Endothelial cell of umbilical vein (primary cell): ENCODE measurements around the gene MYO1A. TPM values are rescaled to one million over a fixed set of nuclear protein-coding genes. Genes with fewer than 3 reads are reported as not detected.

Experiments
- BruUV-seq: library from RNA; stranded (reverse); fragments of 400-500 nt; replicated peaks from 2 replicates; lab custom pipeline; 2021; lab: Mats Ljungman, UMichigan
- CTCF ChIA-PET: fragments of 300-600, 350-600 bp; sonication (Branson Sonifier 250); formaldehyde crosslinking; loops from one replicate; lab custom pipeline; 2021; ENCODE audit warnings: antibody characterized with exemption, inconsistent platforms; lab: Charles Lee
- POLR2A ChIA-PET: fragments of 300-600, 350-600 bp; sonication (Branson Sonifier 250); formaldehyde crosslinking; loops from one replicate; lab custom pipeline; 2021; ENCODE audit warnings: antibody characterized with exemption, inconsistent platforms; lab: Charles Lee
- DNase-seq: peaks from one replicate; pipeline ENCODE4 v3.0.0-alpha.2; 2011; ENCODE audit warnings: low read depth, low spot score
- FAIRE-seq: peaks from 2 replicates; lab custom pipeline; 2011; peaks lifted over from hg19 to GRCh38; lab: Jason Lieb, UNC
- H2AFZ ChIP-seq: 2 replicates; pipeline ENCODE4 v1.6.0; 2012; ENCODE audit warnings: low read depth, low read length, control low read depth, inconsistent platforms
- H3K27ac ChIP-seq: 2 replicates; pipeline ENCODE4 v1.5.1; 2011; ENCODE audit warnings: low read depth, mild to moderate bottlenecking, control low read depth, low read length, moderate library complexity; ENCODE audit not compliant: insufficient read depth
- H3K27me3 ChIP-seq, 2 experiments: 2 replicates each; pipeline versions ENCODE4 v1.6.0 to v1.6.1; 2011; ENCODE audit warnings: low read length in 2 of 2, mixed read lengths in 1 of 2; ENCODE audit not compliant: control insufficient read depth in 2 of 2, insufficient read depth in 2 of 2
- H3K36me3 ChIP-seq, 2 experiments: 2 replicates in 1 of 2; 3 replicates in 1 of 2; pipeline ENCODE4 v1.5.1; 2011; ENCODE audit warnings: low read length in 2 of 2, mild to moderate bottlenecking in 1 of 2, moderate library complexity in 1 of 2; ENCODE audit not compliant: control insufficient read depth in 2 of 2, insufficient read depth in 2 of 2; ENCODE audit errors: extremely low read depth in 1 of 2
- H3K4me1 ChIP-seq: 3 replicates; pipeline ENCODE4 v1.5.1; 2011; ENCODE audit warnings: mild to moderate bottlenecking, low read length; ENCODE audit not compliant: control insufficient read depth, insufficient read depth; ENCODE audit errors: extremely low read depth
- H3K4me2 ChIP-seq: 2 replicates; pipeline ENCODE4 v1.6.1; 2011; ENCODE audit warnings: low read length, control low read depth, mixed read lengths; ENCODE audit not compliant: insufficient read depth
- H3K4me3 ChIP-seq, 3 experiments: fragments of 200-600 bp in 1 of 3; sonication (generic), shearing (Covaris generic) in 1 of 3; replicated peaks in 1 of 3; 2 replicates each; pipeline ENCODE4 v1.5.1; 2011 to 2016; ENCODE audit warnings: control low read depth in 3 of 3, low read length in 3 of 3, mild to moderate bottlenecking in 2 of 3, inconsistent platforms in 1 of 3, low read depth in 1 of 3, moderate library complexity in 1 of 3; ENCODE audit not compliant: insufficient read depth in 1 of 3
- H3K79me2 ChIP-seq: 2 replicates; pipeline ENCODE4 v1.6.0; 2012; ENCODE audit warnings: low read length, inconsistent platforms; ENCODE audit not compliant: control insufficient read depth, insufficient read depth
- H3K9ac ChIP-seq: replicated peaks from 2 replicates; pipeline ENCODE3; 2011; ENCODE audit warnings: low read length, control low read depth; ENCODE audit not compliant: insufficient read depth; ENCODE audit errors: extremely low read depth
- H3K9me1 ChIP-seq: replicated peaks from 3 replicates; pipeline ENCODE4 v1.6.0; 2011; ENCODE audit warnings: mild to moderate bottlenecking, low read length; ENCODE audit not compliant: control insufficient read depth, insufficient read depth; ENCODE audit errors: extremely low read depth
- H3K9me3 ChIP-seq: replicated peaks from 2 replicates; pipeline ENCODE4 v1.5.1; 2012; ENCODE audit warnings: low read length, inconsistent platforms; ENCODE audit not compliant: control insufficient read depth, insufficient read depth
- H4K20me1 ChIP-seq: replicated peaks from 2 replicates; pipeline ENCODE3; 2011; ENCODE audit warnings: mild to moderate bottlenecking, low read length; ENCODE audit not compliant: control insufficient read depth, insufficient read depth; ENCODE audit errors: extremely low read depth
- CTCF ChIP-seq, 2 donors: IDR thresholded peaks; 1 replicate in 1 of 2; 2 replicates in 1 of 2; pipeline ENCODE4 v1.5.1; 2011; ENCODE audit warnings: low read length in 2 of 2, mild to moderate bottlenecking in 2 of 2, moderate library complexity in 2 of 2, control low read depth in 1 of 2, inconsistent platforms in 1 of 2, low read depth in 1 of 2; ENCODE audit not compliant: insufficient read depth in 1 of 2; ENCODE audit errors: extremely low read depth in 1 of 2
- EZH2 ChIP-seq: IDR thresholded peaks from 2 replicates; pipeline ENCODE4 v1.6.1; 2012; ENCODE audit warnings: borderline replicate concordance, low read depth, mild to moderate bottlenecking, moderate library complexity, low read length, inconsistent platforms; ENCODE audit not compliant: severe bottlenecking
- FOS ChIP-seq: IDR thresholded peaks from 2 replicates; pipeline ENCODE4 v1.6.1; 2011; ENCODE audit warnings: mild to moderate bottlenecking, low read length, moderate library complexity, borderline replicate concordance; ENCODE audit not compliant: insufficient read depth
- GATA2 ChIP-seq: IDR thresholded peaks from 2 replicates; pipeline ENCODE4 v1.7.0; 2011; ENCODE audit warnings: low read depth, mild to moderate bottlenecking, moderate library complexity, mixed read lengths, low read length; ENCODE audit not compliant: insufficient read length, insufficient read depth
- JUN ChIP-seq: IDR thresholded peaks from 2 replicates; pipeline ENCODE4 v1.6.1; 2011; ENCODE audit warnings: borderline replicate concordance, low read depth; ENCODE audit not compliant: insufficient read length, insufficient read depth
- MAX ChIP-seq: IDR thresholded peaks from 2 replicates; pipeline ENCODE4 v1.6.1; 2011; ENCODE audit not compliant: insufficient read depth, insufficient read length
- MYC ChIP-seq: IDR thresholded peaks from one replicate; pipeline ENCODE4 v1.6.1; 2011; ENCODE audit warnings: mild to moderate bottlenecking, low read depth, low read length
- POLR2A ChIP-seq: IDR thresholded peaks from 2 replicates; pipeline ENCODE4 v1.6.1; 2012; ENCODE audit warnings: low read depth, mild to moderate bottlenecking, control low read depth, low read length
- POLR2AphosphoS5 ChIP-seq: IDR thresholded peaks from 2 replicates; pipeline ENCODE4 v1.6.1; 2012; ENCODE audit warnings: low read depth, mild to moderate bottlenecking, control low read depth, low read length, moderate library complexity; ENCODE audit not compliant: insufficient read depth
- dilution Hi-C: fragments of 300-500 bp; cut with MboI; formaldehyde crosslinking; loops from one replicate; pipeline ENCODE4 v1.15.0; 2019; ENCODE audit warnings: low sequenced_read_pairs; ENCODE audit not compliant: extremely low pct_ligation_motif_present
- intact Hi-C: fragments of 100-400 bp; cut with micrococcal nuclease; formaldehyde crosslinking; loops from one replicate; pipeline ENCODE4 v1.10.0; 2022
- polyA plus RNA-seq, 4 experiments: library from polyadenylated mRNA; depleted of rRNA in 3 of 4; stranded (reverse) in 3 of 4; unstranded in 1 of 4; fragments of >200 nt; gene quantifications; 2 replicates each; pipeline versions ENCODE4 v1.2.1 to v1.2.3, GENCODE V29; 2011 to 2012; ENCODE audit warnings: missing spikeins in 1 of 4
- total RNA-seq: library from RNA; stranded (reverse); gene quantifications from 2 replicates; pipeline ENCODE4 v1.2.3, GENCODE V29; 2021

The MYO1A gene
- total and polyA plus RNA-seq, 2 donors (not counting 3 experiments of a cell fraction or from before 2014, with no cell fraction given), result not detected

GRCh38 chr12:57088354-57089270, 38.7 kb upstream of the MYO1A start, which contains the start of gene NAB2:
TSS of gene NAB2 (plus strand) at chr12:57089114. CDS start at chr12:57089272, 158 bp downstream.
- no peaks in the 10 kb centered on the region for H3K9me3 ChIP-seq
- H2AFZ ChIP-seq, result peak within 1 kb of the TSS; percentile 65
- ChIA-PET CTCF (interaction anchor here (0.6 to 14.4 kb wide), 7 partner anchors 9 to 87 kb away, joined by 3 to 158 read pairs (median 10); partner anchors contain the start of genes NEMP1 and STAT6), POLR2A (interaction anchor here (0.7 to 2.5 kb wide), 5 partner anchors 10 to 39 kb away, joined by 3 to 11 read pairs (median 6); partner anchors contain the start of genes LRP1, NEMP1 and STAT6)
- BruUV-seq, result no TSS peak
- H3K9ac ChIP-seq, result peak within 1 kb of the TSS; percentile 41
- TF ChIP-seq POLR2AphosphoS5 (peak; percentile 11), MYC (no peak), FOS (no peak), JUN (no peak), EZH2 (no peak), CTCF (IDR thresholded peaks at IDR 0.05; ENCODE audit: extremely low read depth in 1 of 2, insufficient read depth in 1 of 2, low read depth in 1 of 2, low read length in 2 of 2) (no peak), GATA2 (no peak), MAX (no peak), POLR2A (peak; percentile 57)
- H3K4me3 ChIP-seq, result peak within 1 kb of the TSS; percentile 41 to 86 (median 49)
- dilution Hi-C loops (no loop called here), intact Hi-C loops (loop anchor here (1.0 to 5.0 kb wide), 2 partner anchors 24 to 401 kb away; partner anchors contain the start of gene PTGES3)
- FAIRE-seq, result no peak
- H3K9me1 ChIP-seq, result no peaks in the 10 kb centered on the region
- DNase-seq, result peak; percentile 89
- peaks cover 18% of the 10 kb centered on the region for H3K4me1 ChIP-seq
- no peaks in the 10 kb centered on the region for H4K20me1 ChIP-seq
- peaks cover 16% of the 10 kb centered on the region for H3K79me2 ChIP-seq
- H3K4me2 ChIP-seq, result peak within 1 kb of the TSS; percentile 64
- peaks cover 0 to 16% of the 10 kb centered on the region in 2 experiments for H3K36me3 ChIP-seq
- H3K27me3 ChIP-seq, result no peaks in the 10 kb centered on the region
- H3K27ac ChIP-seq, result peak within 1 kb of the TSS; percentile 76
